HL-60 (cell line): Measurements from ENCODE around the gene IMPACT.

Source experiments
- DNase-seq, 2 experiments: peaks; one replicate each; pipeline ENCODE4 v3.0.0-alpha.2; 2010 to 2020; ENCODE audit warnings: low read depth in 1 of 2, low spot score in 1 of 2
- H3K27ac ChIP-seq: fragments of 250-450 bp; sonication (Bioruptor Pico); replicated peaks from 2 replicates; pipeline ENCODE4 v1.5.1; 2020; ENCODE audit warnings: mild to moderate bottlenecking, moderate library complexity
- H3K27me3 ChIP-seq: fragments of 250-450 bp; sonication (Bioruptor Pico); 2 replicates; pipeline ENCODE4 v1.5.1; 2021; ENCODE audit warnings: mild to moderate bottlenecking, moderate library complexity; ENCODE audit not compliant: insufficient read depth, poor library complexity, severe bottlenecking
- H3K4me3 ChIP-seq: replicated peaks from 2 replicates; pipeline ENCODE4 v1.5.1; 2011; ENCODE audit warnings: mild to moderate bottlenecking, control low read depth, low read length; ENCODE audit not compliant: insufficient read depth
- CTCF ChIP-seq: IDR thresholded peaks from one replicate; pipeline ENCODE4 v1.5.1; 2011; ENCODE audit warnings: low read length, control low read depth, inconsistent platforms; ENCODE audit not compliant: insufficient read depth
- GABPA ChIP-seq: IDR thresholded peaks from 2 replicates; pipeline ENCODE4 v1.6.1; 2012; ENCODE audit warnings: low read depth
- POLR2AphosphoS5 ChIP-seq: IDR thresholded peaks from 2 replicates; pipeline ENCODE4 v1.6.1; 2012; ENCODE audit warnings: low read depth
- REST ChIP-seq: IDR thresholded peaks from 2 replicates; pipeline ENCODE4 v1.6.1; 2012; ENCODE audit warnings: low read depth; ENCODE audit not compliant: insufficient replicate concordance
- SPI1 ChIP-seq: IDR thresholded peaks from 2 replicates; pipeline ENCODE4 v1.6.1; 2012; ENCODE audit warnings: low read depth, mild to moderate bottlenecking, borderline replicate concordance

IMPACT gene

GRCh38 chr18:24402209-24402785 is 24.2 kb upstream of the IMPACT start:
- no peak for TF ChIP-seq SPI1
- no peak for TF ChIP-seq CTCF
- no peak for TF ChIP-seq POLR2AphosphoS5
- no peak for TF ChIP-seq GABPA
- no peak overlapping the region for H3K27ac ChIP-seq
- DNase-seq = no peak
- no peak overlapping the region for H3K4me3 ChIP-seq
- no peaks in the 10 kb centered on the region for H3K27me3 ChIP-seq

- TF ChIP-seq CTCF (no peak), SPI1 (no peak), POLR2AphosphoS5 (no peak), REST (no peak), GABPA (no peak)
- no peak overlapping the region for H3K27ac ChIP-seq
- H3K27me3 ChIP-seq = no peaks in the 10 kb centered on the region
- H3K4me3 ChIP-seq = no peak overlapping the region
- DNase-seq = no peak
Measured at GRCh38 chr18:24403076-24403475, 23.4 kb upstream of the IMPACT start.

GRCh38 chr18:24404591-24404990 is 21.9 kb upstream of the IMPACT start:
- Histone ChIP-seq H3K27ac (no peak overlapping the region), H3K4me3 (no peak overlapping the region), H3K27me3 (no peaks in the 10 kb centered on the region)
- no peak for DNase-seq
- TF ChIP-seq POLR2AphosphoS5 (no peak), REST (no peak), SPI1 (no peak), GABPA (no peak), CTCF (no peak)

GRCh38 chr18:24408496-24408895 is 18.0 kb upstream of the IMPACT start:
- Histone ChIP-seq H3K4me3 (no peak overlapping the region), H3K27me3 (no peaks in the 10 kb centered on the region), H3K27ac (no peak overlapping the region)
- DNase-seq = no peak
- TF ChIP-seq POLR2AphosphoS5 = no peak
- TF ChIP-seq SPI1 = no peak
- TF ChIP-seq GABPA = no peak
- TF ChIP-seq CTCF = no peak
- TF ChIP-seq REST = no peak
